CD4-positive, alpha-beta memory T cell (primary cell): ENCODE measurements around the gene PXDN. TPM values are rescaled to one million over a fixed set of nuclear protein-coding genes. Genes with fewer than 3 reads are reported as not detected.

Experiments
- CTCF ChIA-PET: fragments of 350-600 bp; sonication (Branson Sonifier 250); formaldehyde crosslinking; loops from one replicate; lab custom pipeline; 2021; ENCODE audit warnings: inconsistent platforms; ENCODE audit not compliant: partially characterized antibody; lab: Charles Lee
- POLR2A ChIA-PET: fragments of 350-600 bp; sonication (Branson Sonifier 250); formaldehyde crosslinking; loops from one replicate; lab custom pipeline; 2021; ENCODE audit not compliant: partially characterized antibody; lab: Charles Lee
- DNase-seq, 5 donors: peaks; one replicate each; pipeline versions ENCODE4 v3.0.0 to v3.0.0-alpha.2; 2020 to 2022; ENCODE audit warnings: mixed read lengths in 1 of 5
- H3K27ac ChIP-seq: one replicate; pipeline ENCODE4 v1.7.0; 2013; ENCODE audit warnings: low read depth, low read length
- H3K27me3 ChIP-seq: 2 replicates; pipeline ENCODE4 v1.7.0; 2013; ENCODE audit warnings: mild to moderate bottlenecking, low read length, moderate library complexity; ENCODE audit not compliant: insufficient read depth
- H3K36me3 ChIP-seq: 2 replicates; pipeline ENCODE4 v1.7.0; 2013; ENCODE audit warnings: mild to moderate bottlenecking, low read length, moderate library complexity; ENCODE audit not compliant: insufficient read depth
- H3K4me1 ChIP-seq: 2 replicates; pipeline ENCODE4 v1.7.0; 2013; ENCODE audit warnings: mild to moderate bottlenecking, low read length, moderate library complexity; ENCODE audit not compliant: insufficient read depth
- H3K4me3 ChIP-seq, 2 donors: one replicate each; pipeline ENCODE4 v1.7.0; 2013; ENCODE audit warnings: low read length in 2 of 2, mild to moderate bottlenecking in 1 of 2
- H3K9me3 ChIP-seq, 2 donors: one replicate each; pipeline ENCODE4 v1.7.0; 2013; ENCODE audit warnings: low read length in 2 of 2, control low read depth in 1 of 2; ENCODE audit not compliant: control insufficient read depth in 1 of 2
- H3K27ac Mint-ChIP-seq, 7 donors: one replicate each; pipeline ENCODE4 v1.8.0; 2020 to 2021; ENCODE audit warnings: mixed read lengths in 7 of 7, mild to moderate bottlenecking in 6 of 7, inconsistent platforms in 3 of 7, moderate library complexity in 3 of 7
- H3K27me3 Mint-ChIP-seq, 2 donors: one replicate each; pipeline ENCODE4 v1.8.0; 2020 to 2021; ENCODE audit warnings: mixed read lengths in 2 of 2
- H3K36me3 Mint-ChIP-seq, 2 donors: one replicate each; pipeline ENCODE4 v1.8.0; 2020 to 2021; ENCODE audit warnings: mixed read lengths in 2 of 2, inconsistent platforms in 1 of 2, mild to moderate bottlenecking in 1 of 2
- H3K4me1 Mint-ChIP-seq, 4 donors: one replicate each; pipeline ENCODE4 v1.8.0; 2020 to 2021; ENCODE audit warnings: mixed read lengths in 4 of 4, mild to moderate bottlenecking in 1 of 4
- H3K4me3 Mint-ChIP-seq, 8 donors: one replicate each; pipeline ENCODE4 v1.8.0; 2020 to 2021; ENCODE audit warnings: mixed read lengths in 8 of 8, mild to moderate bottlenecking in 7 of 8, moderate library complexity in 6 of 8, inconsistent platforms in 3 of 8
- H3K9me3 Mint-ChIP-seq, 8 donors: one replicate each; pipeline ENCODE4 v1.8.0; 2020 to 2021; ENCODE audit warnings: mixed read lengths in 8 of 8, mild to moderate bottlenecking in 5 of 8, inconsistent platforms in 3 of 8, moderate library complexity in 1 of 8
- intact Hi-C: fragments of 100-400 bp; cut with micrococcal nuclease; formaldehyde crosslinking; loops from one replicate; pipeline ENCODE4 v1.15.1; 2023
- polyA plus RNA-seq, 2 donors: library from polyadenylated mRNA; unstranded; fragments of 300-500 nt; fragmentation: Illumina TruSeq; gene quantifications; one replicate each; pipeline ENCODE4 v1.2.3, GENCODE V29; 2021
- total RNA-seq, 2 experiments: library from RNA; stranded (reverse); gene quantifications; one replicate each; pipeline ENCODE4 v1.2.3, GENCODE V29; 2021

The PXDN gene
- total and polyA plus RNA-seq, 4 experiments from 2014 or later, result 0.79 TPM; not detected in 3

DNA sequence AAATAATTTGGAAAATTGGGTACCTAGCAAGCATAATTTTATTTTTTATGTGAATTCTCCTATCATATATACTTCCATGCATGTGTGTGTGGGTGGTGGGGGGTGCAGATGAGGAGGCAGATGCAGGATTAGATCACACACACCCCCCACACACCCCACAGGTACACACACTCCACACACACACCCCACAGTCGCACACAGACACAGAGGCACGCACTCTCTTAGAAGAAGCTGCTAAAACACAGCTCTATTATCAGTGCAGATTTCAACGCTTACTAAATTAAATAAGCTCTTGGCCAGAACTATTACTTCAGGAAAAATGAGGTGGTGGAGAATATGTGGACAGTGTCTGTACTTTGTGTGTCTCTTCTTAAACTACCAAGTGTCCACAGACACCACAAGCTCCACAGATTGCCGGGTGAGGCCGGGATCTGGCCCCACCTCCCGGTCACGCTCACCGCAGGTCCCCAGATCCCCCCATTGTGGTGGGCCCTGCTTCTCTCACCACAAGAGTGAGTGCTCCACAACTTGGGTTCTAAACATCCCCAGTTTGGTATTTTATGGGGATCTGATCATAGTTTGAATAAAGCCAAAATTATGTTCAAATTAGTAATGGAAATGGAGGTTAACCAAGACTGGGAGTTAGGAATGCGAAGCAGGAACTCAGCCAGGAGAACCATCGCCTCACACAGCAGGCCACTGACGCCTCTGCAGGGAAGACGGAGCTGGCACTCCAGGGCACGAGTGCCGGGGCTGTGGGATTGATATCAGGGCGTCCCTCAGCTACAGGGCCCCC, 102.1 kb downstream of the PXDN start:
- Mint-ChIP-seq H3K9me3 (peaks cover 0 to 2% (median 0%) of the 10 kb centered on the region in 8 donors), H3K27me3 (no peaks in the 10 kb centered on the region), H3K4me1 (no peaks in the 10 kb centered on the region), H3K36me3 (no peaks in the 10 kb centered on the region), H3K27ac (no peak overlapping the region), H3K4me3 (no peak overlapping the region)
- CTCF ChIA-PET, result no interaction called here
- intact Hi-C loops, result no loop called here
- POLR2A ChIA-PET, result no interaction called here
- Histone ChIP-seq H3K27ac (no peak overlapping the region), H3K4me3 (no peak overlapping the region), H3K36me3 (no peaks in the 10 kb centered on the region), H3K9me3 (no peaks in the 10 kb centered on the region), H3K4me1 (no peaks in the 10 kb centered on the region), H3K27me3 (no peaks in the 10 kb centered on the region)
- DNase-seq, result no peak

DNA sequence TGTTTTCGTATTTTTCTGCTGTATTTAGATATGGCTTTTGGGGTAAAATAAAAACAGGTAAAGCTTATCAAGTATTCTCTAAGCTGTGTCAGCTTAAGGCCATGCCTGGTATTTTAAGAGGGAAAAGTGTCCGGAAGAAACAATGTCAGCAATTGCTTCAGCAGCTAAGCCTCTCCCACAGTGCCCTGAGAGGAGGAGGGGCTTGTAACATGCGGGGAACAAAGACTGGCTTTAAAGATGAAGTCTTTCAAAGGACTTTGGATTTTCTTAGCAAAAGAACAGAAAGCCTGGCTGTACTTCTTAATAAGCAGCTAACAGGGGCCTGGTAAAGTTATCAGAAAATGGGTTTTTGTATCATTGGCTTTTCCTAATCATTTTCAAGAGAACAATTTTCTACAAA, 102.8 kb downstream of the PXDN start:
- Histone ChIP-seq H3K36me3 (no peaks in the 10 kb centered on the region), H3K27me3 (no peaks in the 10 kb centered on the region), H3K4me3 (no peak overlapping the region), H3K9me3 (no peaks in the 10 kb centered on the region), H3K4me1 (no peaks in the 10 kb centered on the region), H3K27ac (no peak overlapping the region)
- Mint-ChIP-seq H3K27me3 (no peaks in the 10 kb centered on the region), H3K9me3 (peaks cover 0 to 2% (median 0%) of the 10 kb centered on the region in 8 donors), H3K4me1 (no peaks in the 10 kb centered on the region), H3K36me3 (no peaks in the 10 kb centered on the region), H3K27ac (no peak overlapping the region), H3K4me3 (no peak overlapping the region)
- no peak for DNase-seq
- CTCF ChIA-PET, result no interaction called here
- intact Hi-C loops, result no loop called here
- POLR2A ChIA-PET, result no interaction called here

DNA sequence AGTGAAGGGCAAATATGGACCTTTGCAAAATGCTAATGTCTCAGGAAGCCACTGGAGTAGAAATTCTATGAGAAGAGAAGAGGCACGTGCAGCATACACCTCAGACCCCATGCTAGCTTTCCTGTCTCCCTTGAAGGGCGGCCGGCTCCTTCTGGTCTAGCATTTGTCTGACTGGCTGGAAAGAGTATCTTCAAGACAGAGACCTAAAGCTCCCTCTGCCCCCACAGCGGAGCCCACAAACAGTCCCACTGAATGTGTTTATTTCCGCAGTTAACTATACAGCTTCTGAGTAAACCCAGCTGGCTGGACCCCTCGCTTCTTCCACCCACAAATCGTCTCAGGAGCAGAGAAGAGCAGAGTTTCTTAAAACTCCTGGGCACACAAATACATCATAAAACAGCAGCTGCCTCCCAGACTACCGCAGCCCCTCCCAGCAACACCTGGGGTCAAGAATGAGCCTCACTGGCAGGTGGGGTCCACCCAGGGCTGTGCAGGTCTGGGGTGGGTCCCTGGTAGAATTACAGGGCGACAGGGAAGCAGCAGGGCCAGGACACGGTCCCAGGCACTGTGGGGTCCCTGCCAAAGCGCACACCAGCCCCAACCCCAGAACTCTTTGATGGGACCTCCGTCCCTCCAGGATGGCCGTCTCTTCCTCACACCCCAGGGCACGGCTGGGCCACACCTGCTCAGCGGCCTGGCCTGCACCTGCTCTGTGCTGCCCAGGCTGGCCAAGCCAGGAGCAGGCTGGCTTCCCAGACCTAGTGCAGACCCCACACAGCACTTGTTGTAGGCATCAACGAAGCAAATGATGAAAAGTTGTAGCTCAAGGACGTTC, 103.8 kb downstream of the PXDN start:
- H3K9me3 Mint-ChIP-seq, result peaks cover 0 to 2% (median 0%) of the 10 kb centered on the region in 8 donors
- H3K27me3 Mint-ChIP-seq, result no peaks in the 10 kb centered on the region
- Histone ChIP-seq H3K36me3 (no peaks in the 10 kb centered on the region), H3K27me3 (no peaks in the 10 kb centered on the region), H3K4me1 (no peaks in the 10 kb centered on the region), H3K27ac (no peak overlapping the region), H3K9me3 (no peaks in the 10 kb centered on the region), H3K4me3 (no peak overlapping the region)
- intact Hi-C loops, result no loop called here
- POLR2A ChIA-PET, result no interaction called here
- H3K27ac Mint-ChIP-seq, result no peak overlapping the region
- CTCF ChIA-PET, result no interaction called here
- no peak for DNase-seq
- no peaks in the 10 kb centered on the region for H3K36me3 Mint-ChIP-seq
- no peak overlapping the region for H3K4me3 Mint-ChIP-seq
- no peaks in the 10 kb centered on the region for H3K4me1 Mint-ChIP-seq

DNA sequence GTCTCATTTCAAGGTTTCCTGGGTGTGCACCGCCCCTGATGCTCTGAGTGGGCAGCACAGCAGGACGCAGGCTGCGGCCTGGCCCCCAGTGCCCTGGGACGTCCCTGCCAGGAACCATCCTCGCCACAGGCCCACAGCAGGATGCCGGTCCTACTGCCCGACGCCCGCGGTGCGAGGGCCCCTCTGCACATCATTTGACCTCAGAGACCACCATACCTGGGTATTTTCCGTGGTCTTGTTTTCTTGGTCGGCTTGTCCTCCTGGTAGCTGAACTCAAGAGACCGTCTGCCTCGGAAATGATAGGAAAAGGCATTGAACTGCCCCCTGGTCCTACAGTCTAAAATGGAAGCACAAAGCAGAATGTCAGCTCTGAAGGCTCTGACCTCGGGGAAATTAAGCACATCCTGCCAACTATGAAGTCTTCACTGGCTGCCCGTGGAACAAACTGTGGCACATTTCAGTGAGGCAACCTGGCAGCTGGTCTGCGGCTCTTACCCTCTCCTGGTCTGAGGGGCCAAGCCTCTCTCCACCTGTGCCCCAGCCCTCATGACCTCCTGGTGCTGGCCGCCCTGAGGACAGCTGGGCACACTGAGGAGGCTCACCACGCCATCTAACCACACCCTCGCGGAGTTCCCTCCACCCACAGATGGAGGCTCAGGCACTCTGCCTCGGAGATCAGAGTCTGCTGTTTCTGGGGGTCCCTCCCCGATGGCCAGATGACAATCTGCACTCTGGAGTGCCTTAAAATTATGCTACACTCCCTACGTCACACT, 105.0 kb downstream of the PXDN start:
- ChIA-PET POLR2A (no interaction called here), CTCF (no interaction called here)
- Mint-ChIP-seq H3K36me3 (no peaks in the 10 kb centered on the region), H3K9me3 (peaks cover 0 to 2% (median 0%) of the 10 kb centered on the region in 8 donors), H3K4me1 (no peaks in the 10 kb centered on the region), H3K4me3 (no peak overlapping the region), H3K27ac (no peak overlapping the region), H3K27me3 (no peaks in the 10 kb centered on the region)
- H3K4me3 ChIP-seq, result no peak overlapping the region
- intact Hi-C loops, result no loop called here
- DNase-seq, result no peak
- H3K27ac ChIP-seq, result no peak overlapping the region
- no peaks in the 10 kb centered on the region for H3K27me3 ChIP-seq
- no peaks in the 10 kb centered on the region for H3K36me3 ChIP-seq
- no peaks in the 10 kb centered on the region for H3K4me1 ChIP-seq
- no peaks in the 10 kb centered on the region for H3K9me3 ChIP-seq

DNA sequence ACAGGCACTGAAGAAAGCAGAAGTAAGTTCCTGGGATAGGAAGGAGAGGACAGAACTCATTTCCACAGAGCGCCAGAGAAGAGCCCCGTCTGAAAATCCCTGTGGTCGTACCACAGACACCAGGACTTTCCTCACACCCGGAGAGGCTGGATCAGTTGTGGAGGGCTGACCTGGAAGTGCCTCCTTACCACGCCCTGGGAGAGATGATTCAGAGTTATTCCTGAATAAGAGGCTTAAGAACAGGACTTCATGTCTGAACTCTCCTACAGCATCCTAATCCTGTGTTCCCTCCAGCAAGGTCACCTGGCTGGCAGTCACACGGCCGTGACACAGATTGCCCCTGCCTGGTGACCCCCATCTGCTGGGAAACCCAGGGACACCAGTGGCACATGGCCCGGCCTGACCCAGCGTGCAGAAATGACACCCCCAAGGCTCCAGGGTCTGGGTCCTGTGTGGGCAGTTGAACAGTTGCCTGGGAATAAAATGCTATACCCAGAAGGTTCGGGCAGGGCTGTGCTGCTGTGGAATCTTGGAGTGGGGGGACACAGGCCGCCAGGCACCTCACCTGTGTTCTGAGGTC, 105.9 kb downstream of the PXDN start:
- Mint-ChIP-seq H3K9me3 (peaks cover 0 to 2% (median 0%) of the 10 kb centered on the region in 8 donors), H3K27ac (no peak overlapping the region), H3K27me3 (peaks cover 0 to under 1% of the 10 kb centered on the region in 2 donors), H3K4me3 (no peak overlapping the region), H3K36me3 (no peaks in the 10 kb centered on the region), H3K4me1 (no peaks in the 10 kb centered on the region)
- intact Hi-C loops, result no loop called here
- no peaks in the 10 kb centered on the region for H3K36me3 ChIP-seq
- ChIA-PET CTCF (no interaction called here), POLR2A (no interaction called here)
- no peak overlapping the region for H3K27ac ChIP-seq
- no peaks in the 10 kb centered on the region for H3K27me3 ChIP-seq
- H3K4me1 ChIP-seq, result no peaks in the 10 kb centered on the region
- no peak overlapping the region for H3K4me3 ChIP-seq
- DNase-seq, result no peak
- H3K9me3 ChIP-seq, result no peaks in the 10 kb centered on the region

DNA sequence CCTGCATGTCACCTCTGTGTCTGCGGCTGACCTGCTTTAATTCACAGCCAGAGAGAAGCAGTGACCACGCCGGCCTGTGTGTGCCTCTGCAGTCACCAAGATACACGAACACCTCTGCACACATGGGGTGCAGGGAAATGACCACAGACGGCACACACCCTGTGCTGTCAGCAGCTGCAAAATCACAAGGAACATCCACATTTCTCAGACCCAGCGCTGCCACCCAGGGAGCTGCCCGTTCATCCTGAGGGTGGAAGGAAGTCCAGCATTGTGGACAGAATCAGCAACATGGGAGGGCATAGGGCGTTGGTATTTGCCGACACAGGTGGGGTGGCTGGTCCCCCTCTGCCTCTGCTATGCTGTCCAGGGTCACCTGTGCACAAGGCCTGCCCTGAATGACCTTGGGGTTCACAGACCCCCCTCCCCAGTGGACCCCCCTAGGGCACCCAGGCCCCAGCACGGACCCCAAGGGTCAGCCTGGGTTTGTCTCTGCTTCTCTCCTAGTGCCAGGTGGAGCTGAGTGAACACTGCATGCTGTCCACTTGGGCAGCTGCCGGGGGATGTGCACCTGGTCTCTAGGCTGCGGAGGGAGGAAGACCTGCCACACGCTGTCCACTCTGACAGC, 107.4 kb downstream of the PXDN start:
- H3K9me3 ChIP-seq, result no peaks in the 10 kb centered on the region
- Mint-ChIP-seq H3K36me3 (no peaks in the 10 kb centered on the region), H3K27ac (peak overlapping the region in 1 of 7 donors; percentile 32), H3K9me3 (no peaks in the 10 kb centered on the region), H3K4me3 (no peak overlapping the region), H3K27me3 (peaks cover 0 to 4% of the 10 kb centered on the region in 2 donors), H3K4me1 (no peaks in the 10 kb centered on the region)
- no peak overlapping the region for H3K27ac ChIP-seq
- no peak for DNase-seq
- CTCF ChIA-PET, result no interaction called here
- POLR2A ChIA-PET, result no interaction called here
- H3K27me3 ChIP-seq, result no peaks in the 10 kb centered on the region
- intact Hi-C loops, result no loop called here
- no peaks in the 10 kb centered on the region for H3K36me3 ChIP-seq
- H3K4me3 ChIP-seq, result no peak overlapping the region
- no peaks in the 10 kb centered on the region for H3K4me1 ChIP-seq
